ENCODE measurements around the gene KLHL35.
"Not testable (repeated sequence)": the region's sequence is repeated elsewhere in the genome, so short reads cannot be mapped to it uniquely, and the experiment has no call there.

KLHL35 gene

GRCh38 chr11:75422248-75423231, 10.5 kb downstream of the KLHL35 start:
- DNase-seq, result no peak

GRCh38 chr11:75421902-75422247, 11.1 kb downstream of the KLHL35 start:
- no peak for DNase-seq

- no peak for DNase-seq
Observed at GRCh38 chr11:75421035-75421602, 11.9 kb downstream of the KLHL35 start.

- no peak for DNase-seq
Observed at GRCh38 chr11:75420224-75421034, 12.6 kb downstream of the KLHL35 start.

GRCh38 chr11:75413864-75414263, 19.1 kb downstream of the KLHL35 start:
- DNase-seq, result no peak

GRCh38 chr11:75413146-75413545, 19.9 kb downstream of the KLHL35 start:
- not testable (repeated sequence) for DNase-seq

- DNase-seq, result not testable (repeated sequence)
Observed at GRCh38 chr11:75409971-75410370, 23.0 kb downstream of the KLHL35 start.

GRCh38 chr11:75408957-75409219, 24.1 kb downstream of the KLHL35 start:
- DNase-seq, result no peak

GRCh38 chr11:75406338-75406777, 26.6 kb downstream of the KLHL35 start:
- no peak for DNase-seq

GRCh38 chr11:75403983-75404658, 28.9 kb downstream of the KLHL35 start:
- DNase-seq, result no peak

GRCh38 chr11:75403037-75403436, 30.0 kb downstream of the KLHL35 start:
- no peak for DNase-seq

- no peak for DNase-seq
Observed at GRCh38 chr11:75402002-75402773, 30.8 kb downstream of the KLHL35 start.

- DNase-seq, result no peak
Observed at GRCh38 chr11:75400146-75400865, 32.7 kb downstream of the KLHL35 start.

GRCh38 chr11:75399344-75400145, 33.5 kb downstream of the KLHL35 start, which contains the start of gene RPS3:
Gene RPS3 (plus strand): TSS chr11:75399518. CDS start chr11:75399548, 30 bp downstream.
- DNase-seq, result peak; percentile 82 to 90

- DNase-seq, result no peak
Observed at GRCh38 chr11:75398906-75399305, 34.1 kb downstream of the KLHL35 start.

- no peak for DNase-seq
Observed at GRCh38 chr11:75394085-75394840, 38.7 kb downstream of the KLHL35 start.

GRCh38 chr11:75389925-75390324, 43.1 kb downstream of the KLHL35 start:
- no peak for DNase-seq

GRCh38 chr11:75389276-75389605, 43.8 kb downstream of the KLHL35 start:
- DNase-seq, result no peak

GRCh38 chr11:75388386-75389275, 44.4 kb downstream of the KLHL35 start:
- peak; percentile 48 to 63 for DNase-seq

Data from NCI-H1930 (cell line).